ENCODE results near the gene HTR4.

The HTR4 gene

GRCh38 chr5:148499452-148499851 lies 154.9 kb downstream of the HTR4 start:
- H3K27ac Mint-ChIP-seq = no peak overlapping the region
- no peak overlapping the region for H3K4me3 Mint-ChIP-seq
- peaks cover 16% of the 10 kb centered on the region for H3K27me3 Mint-ChIP-seq
- no peaks in the 10 kb centered on the region for H3K36me3 Mint-ChIP-seq
- no peaks in the 10 kb centered on the region for H3K9me3 Mint-ChIP-seq (ENCODE audit: low read depth)
- H3K4me1 Mint-ChIP-seq (ENCODE audit: low read depth) = no peaks in the 10 kb centered on the region

GRCh38 chr5:148497757-148498156 lies 156.6 kb downstream of the HTR4 start:
- Mint-ChIP-seq H3K9me3 (ENCODE audit: low read depth) (no peaks in the 10 kb centered on the region), H3K4me1 (ENCODE audit: low read depth) (no peaks in the 10 kb centered on the region), H3K4me3 (no peak overlapping the region), H3K27ac (no peak overlapping the region), H3K27me3 (peaks cover 14% of the 10 kb centered on the region), H3K36me3 (no peaks in the 10 kb centered on the region)

- no peaks in the 10 kb centered on the region for H3K36me3 Mint-ChIP-seq
These were observed 162.0 kb downstream of the HTR4 start for GRCh38 chr5:148492351-148492750.

GRCh38 chr5:148491793-148492184 lies 162.5 kb downstream of the HTR4 start:
- Mint-ChIP-seq H3K4me3 (no peak overlapping the region), H3K36me3 (no peaks in the 10 kb centered on the region), H3K27me3 (peaks cover 15% of the 10 kb centered on the region), H3K27ac (no peak overlapping the region), H3K9me3 (ENCODE audit: low read depth) (no peaks in the 10 kb centered on the region), H3K4me1 (ENCODE audit: low read depth) (no peaks in the 10 kb centered on the region)

More at GRCh38 chr5:148492351-148492750, 162.0 kb downstream of the HTR4 start:
- H3K27ac Mint-ChIP-seq = no peak overlapping the region
- no peak overlapping the region for H3K4me3 Mint-ChIP-seq
- H3K9me3 Mint-ChIP-seq (ENCODE audit: low read depth) = no peaks in the 10 kb centered on the region
- no peaks in the 10 kb centered on the region for H3K4me1 Mint-ChIP-seq (ENCODE audit: low read depth)
- H3K27me3 Mint-ChIP-seq = peaks cover 13% of the 10 kb centered on the region

GRCh38 chr5:148491015-148491792 lies 163.1 kb downstream of the HTR4 start:
- Mint-ChIP-seq H3K27me3 (peaks cover 16% of the 10 kb centered on the region), H3K27ac (no peak overlapping the region), H3K36me3 (no peaks in the 10 kb centered on the region), H3K4me3 (no peak overlapping the region), H3K4me1 (ENCODE audit: low read depth) (no peaks in the 10 kb centered on the region), H3K9me3 (ENCODE audit: low read depth) (no peaks in the 10 kb centered on the region)

- Mint-ChIP-seq H3K27ac (no peak overlapping the region), H3K9me3 (ENCODE audit: low read depth) (no peaks in the 10 kb centered on the region), H3K36me3 (no peaks in the 10 kb centered on the region), H3K27me3 (peaks cover 20% of the 10 kb centered on the region), H3K4me3 (no peak overlapping the region), H3K4me1 (ENCODE audit: low read depth) (no peaks in the 10 kb centered on the region)
These were observed 165.6 kb downstream of the HTR4 start for GRCh38 chr5:148488757-148489156.

GRCh38 chr5:148486456-148486855 lies 167.9 kb downstream of the HTR4 start:
- H3K36me3 Mint-ChIP-seq = no peaks in the 10 kb centered on the region
- peaks cover 25% of the 10 kb centered on the region for H3K27me3 Mint-ChIP-seq

GRCh38 chr5:148484651-148485050 lies 169.7 kb downstream of the HTR4 start:
- H3K9me3 Mint-ChIP-seq (ENCODE audit: low read depth) = no peaks in the 10 kb centered on the region
- no peaks in the 10 kb centered on the region for H3K36me3 Mint-ChIP-seq
- peaks cover 25% of the 10 kb centered on the region for H3K27me3 Mint-ChIP-seq
- no peak overlapping the region for H3K4me3 Mint-ChIP-seq
- no peak overlapping the region for H3K27ac Mint-ChIP-seq
- peaks cover 3% of the 10 kb centered on the region for H3K4me1 Mint-ChIP-seq (ENCODE audit: low read depth)

More at GRCh38 chr5:148486456-148486855, 167.9 kb downstream of the HTR4 start:
- no peak overlapping the region for H3K4me3 Mint-ChIP-seq
- peaks cover 3% of the 10 kb centered on the region for H3K4me1 Mint-ChIP-seq (ENCODE audit: low read depth)
- H3K27ac Mint-ChIP-seq = no peak overlapping the region
- H3K9me3 Mint-ChIP-seq (ENCODE audit: low read depth) = no peaks in the 10 kb centered on the region

- H3K4me1 Mint-ChIP-seq (ENCODE audit: low read depth) = peaks cover 3% of the 10 kb centered on the region
- peaks cover 21% of the 10 kb centered on the region for H3K27me3 Mint-ChIP-seq
- no peak overlapping the region for H3K4me3 Mint-ChIP-seq
These were observed 170.6 kb downstream of the HTR4 start for GRCh38 chr5:148483750-148484149.

GRCh38 chr5:148482697-148483462 lies 171.4 kb downstream of the HTR4 start:
- Mint-ChIP-seq H3K9me3 (ENCODE audit: low read depth) (no peaks in the 10 kb centered on the region), H3K27ac (no peak overlapping the region), H3K4me3 (no peak overlapping the region), H3K4me1 (ENCODE audit: low read depth) (peaks cover 3% of the 10 kb centered on the region), H3K36me3 (no peaks in the 10 kb centered on the region), H3K27me3 (peaks cover 19% of the 10 kb centered on the region)

More at GRCh38 chr5:148483750-148484149, 170.6 kb downstream of the HTR4 start:
- Mint-ChIP-seq H3K9me3 (ENCODE audit: low read depth) (no peaks in the 10 kb centered on the region), H3K36me3 (no peaks in the 10 kb centered on the region), H3K27ac (no peak overlapping the region)

GRCh38 chr5:148482196-148482595 lies 172.1 kb downstream of the HTR4 start:
- Mint-ChIP-seq H3K4me1 (ENCODE audit: low read depth) (peaks cover 3% of the 10 kb centered on the region), H3K27ac (no peak overlapping the region), H3K27me3 (peaks cover 16% of the 10 kb centered on the region), H3K9me3 (ENCODE audit: low read depth) (no peaks in the 10 kb centered on the region), H3K36me3 (no peaks in the 10 kb centered on the region), H3K4me3 (no peak overlapping the region)

GRCh38 chr5:148477429-148477828 lies 176.9 kb downstream of the HTR4 start:
- H3K27me3 Mint-ChIP-seq = peaks cover 4% of the 10 kb centered on the region
- no peaks in the 10 kb centered on the region for H3K36me3 Mint-ChIP-seq

GRCh38 chr5:148476302-148476701 lies 178.0 kb downstream of the HTR4 start:
- H3K27me3 Mint-ChIP-seq = peaks cover 2% of the 10 kb centered on the region
- H3K4me1 Mint-ChIP-seq (ENCODE audit: low read depth) = no peaks in the 10 kb centered on the region
- H3K9me3 Mint-ChIP-seq (ENCODE audit: low read depth) = no peaks in the 10 kb centered on the region
- no peak overlapping the region for H3K27ac Mint-ChIP-seq
- H3K36me3 Mint-ChIP-seq = no peaks in the 10 kb centered on the region
- H3K4me3 Mint-ChIP-seq = no peak overlapping the region

More at GRCh38 chr5:148477429-148477828, 176.9 kb downstream of the HTR4 start:
- no peak overlapping the region for H3K27ac Mint-ChIP-seq
- no peak overlapping the region for H3K4me3 Mint-ChIP-seq
- H3K4me1 Mint-ChIP-seq (ENCODE audit: low read depth) = no peaks in the 10 kb centered on the region
- H3K9me3 Mint-ChIP-seq (ENCODE audit: low read depth) = no peaks in the 10 kb centered on the region

GRCh38 chr5:148474025-148474511 lies 180.3 kb downstream of the HTR4 start:
- Mint-ChIP-seq H3K9me3 (ENCODE audit: low read depth) (no peaks in the 10 kb centered on the region), H3K4me3 (no peak overlapping the region), H3K36me3 (no peaks in the 10 kb centered on the region), H3K4me1 (ENCODE audit: low read depth) (no peaks in the 10 kb centered on the region), H3K27me3 (peaks cover 2% of the 10 kb centered on the region), H3K27ac (no peak overlapping the region)

- no peaks in the 10 kb centered on the region for H3K36me3 Mint-ChIP-seq
- H3K9me3 Mint-ChIP-seq (ENCODE audit: low read depth) = no peaks in the 10 kb centered on the region
- H3K27me3 Mint-ChIP-seq = peaks cover 2% of the 10 kb centered on the region
- no peaks in the 10 kb centered on the region for H3K4me1 Mint-ChIP-seq (ENCODE audit: low read depth)
- no peak overlapping the region for H3K27ac Mint-ChIP-seq
- no peak overlapping the region for H3K4me3 Mint-ChIP-seq
These were observed 182.9 kb downstream of the HTR4 start for GRCh38 chr5:148471379-148471778.
